Spleen (tissue), 11 donors: Measurements from ENCODE around the gene ZNF777. TPM values are rescaled to one million over a fixed set of nuclear protein-coding genes. Genes with fewer than 3 reads are reported as not detected.

Experiments
- DNase-seq: peaks from one replicate; pipeline ENCODE4 v3.0.0-alpha.2; 2020
- H3K27ac ChIP-seq, 8 donors: fragments of 200-600 bp; sonication (generic) in 7 of 8; 1 replicate in 4 of 8; 2 replicates in 4 of 8; pipeline versions ENCODE4 v1.5.0 to v1.8.0; 2016 to 2021; ENCODE audit warnings: inconsistent platforms in 4 of 8, mild to moderate bottlenecking in 4 of 8, moderate library complexity in 1 of 8
- H3K27me3 ChIP-seq, 7 donors: fragments of 200-600 bp; sonication (generic) in 6 of 7; replicated peaks in 1 of 7; 1 replicate in 4 of 7; 2 replicates in 3 of 7; pipeline versions ENCODE4 v1.5.0 to v1.8.0; 2016 to 2021; ENCODE audit warnings: inconsistent platforms in 3 of 7, mild to moderate bottlenecking in 1 of 7
- H3K36me3 ChIP-seq, 6 donors: fragments of 200-600 bp; sonication (generic) in 5 of 6; 1 replicate in 4 of 6; 2 replicates in 2 of 6; pipeline versions ENCODE4 v1.5.0 to v1.8.0; 2016 to 2021; ENCODE audit warnings: inconsistent platforms in 2 of 6
- H3K4me1 ChIP-seq, 6 donors: fragments of 200-600 bp; sonication (generic) in 5 of 6; 1 replicate in 3 of 6; 2 replicates in 3 of 6; pipeline versions ENCODE4 v1.5.0 to v1.8.0; 2016 to 2021; ENCODE audit warnings: inconsistent platforms in 3 of 6
- H3K4me3 ChIP-seq, 8 donors: fragments of 200-600 bp; sonication (generic) in 7 of 8; 1 replicate in 4 of 8; 2 replicates in 4 of 8; pipeline versions ENCODE4 v1.5.0 to v1.8.0; 2016 to 2021; ENCODE audit warnings: inconsistent platforms in 4 of 8, mild to moderate bottlenecking in 4 of 8, moderate library complexity in 2 of 8
- H3K9me3 ChIP-seq, 8 donors: fragments of 200-600 bp; sonication (generic) in 7 of 8; 1 replicate in 4 of 8; 2 replicates in 4 of 8; pipeline versions ENCODE4 v1.5.0 to v1.8.0; 2016 to 2021; ENCODE audit warnings: inconsistent platforms in 4 of 8
- CTCF ChIP-seq, 11 experiments: fragments of 200-600 bp in 7 of 11; fragments of 450-650 bp in 4 of 11; sonication (generic) in 4 of 11; IDR thresholded peaks in 8 of 11; conservative IDR thresholded peaks in 3 of 11; 1 replicate in 7 of 11; 2 replicates in 4 of 11; pipeline versions ENCODE4 v1.4.0 to v1.8.0; 2016 to 2021; ENCODE audit warnings: antibody characterized with exemption in 11 of 11, inconsistent platforms in 4 of 11, mild to moderate bottlenecking in 1 of 11
- POLR2A ChIP-seq, 3 donors: fragments of 450-650 bp; IDR thresholded peaks; one replicate each; pipeline ENCODE4 v1.5.1; 2017; ENCODE audit warnings: antibody characterized with exemption in 3 of 3, mild to moderate bottlenecking in 1 of 3
- POLR2AphosphoS5 ChIP-seq, 3 donors: sonication (generic); formaldehyde crosslinking; IDR thresholded peaks; one replicate each; pipeline ENCODE4 v1.5.1; 2017; ENCODE audit warnings: antibody characterized with exemption in 3 of 3
- WGBS, 5 donors: extraction: QIAGEN DNeasy Blood & Tissue Kit in 3 of 5; methylation state at CpG; one replicate each; pipeline versions ENCODE4 v1.1.5 to v1.1.7; 2013 to 2018; 5-methylcytosine and 5-hydroxymethylcytosine counted together
- intact Hi-C: fragments of 100-400 bp; cut with DNase I; formaldehyde crosslinking; loops from one replicate; pipeline ENCODE4 v1.15.0; 2023; ENCODE audit warnings: low total_unique reads
- polyA plus RNA-seq, 3 donors: library from polyadenylated mRNA; stranded (reverse); fragments of 200-250 nt; gene quantifications; one replicate each; pipeline ENCODE4 v1.2.1, GENCODE V29; 2013
- total RNA-seq, 7 donors: library from RNA; depleted of rRNA in 3 of 7; stranded (reverse); fragments of >200 nt in 3 of 7; fragmentation: NEBNext Ultra II Directional in 4 of 7; extraction: Animal tissue kit (Norgen Biotek cat#: 25700) in 4 of 7; gene quantifications; one replicate each; pipeline versions ENCODE4 v1.1.0 to v1.2.1, GENCODE V29; 2016 to 2021
- donor health status: healthy with polysubstance abuse.
- donor health status: DM: no; HTN: no; CAD: no; lungs with moderate emphysema.
- donor health status: DM: no; HTN: no; CAD: no.
- donor health status: Bipolar disorder and iron deficiency.
- donor health status: healthy.
- donor health status: DM: no; HTN: no; CAD: no.
- donor health status: DM: yes; HTN: yes; CAD: no.

Gene ZNF777
- total and polyA plus RNA-seq, 10 donors: 3.4 to 12.6 (median 10.1) TPM

DNA sequence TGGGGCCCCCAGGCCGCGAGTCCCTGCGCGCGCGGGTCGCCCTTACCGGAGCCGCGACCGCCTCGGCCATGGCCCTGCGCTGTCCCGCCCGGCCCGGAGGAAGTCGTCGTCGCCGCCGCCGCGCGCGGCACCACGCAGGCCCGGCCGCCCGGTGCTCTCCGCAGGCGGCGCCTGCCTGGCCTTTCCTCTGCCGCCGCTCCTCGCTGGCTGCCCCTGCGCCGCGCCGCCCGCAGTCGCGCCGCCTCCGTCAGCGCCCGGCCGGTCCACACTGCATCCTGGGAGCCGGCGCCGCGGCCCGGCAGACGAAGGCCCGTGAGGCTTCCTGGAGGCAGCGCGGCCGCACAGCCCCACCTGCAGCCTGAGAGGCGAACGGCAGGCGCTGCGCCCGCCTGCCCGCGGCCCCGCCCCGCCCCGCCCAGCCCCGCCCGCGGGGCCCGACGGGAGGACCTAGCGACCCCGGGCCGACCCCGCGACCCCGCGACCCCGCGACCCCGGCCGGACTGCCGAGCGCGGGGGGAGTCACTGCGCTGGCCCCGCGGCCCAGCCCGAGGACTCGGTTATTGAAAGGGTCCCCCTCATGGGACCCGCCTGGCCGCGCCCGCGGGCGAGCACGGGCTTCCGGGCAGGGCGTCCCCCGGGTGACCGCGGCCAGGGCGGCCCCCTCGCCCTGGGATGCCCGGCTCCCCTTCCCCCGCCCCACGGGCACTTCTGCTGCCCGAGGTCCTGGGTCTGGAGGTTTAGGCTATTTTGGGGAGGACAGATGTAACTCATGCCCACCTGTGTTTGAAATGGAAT is 36.8 kb upstream of the ZNF777 start, which contains the start of gene ZNF746:
ZNF746 (minus strand) TSS at position 343 of the 795 bp plus-strand sequence; CDS start at position 70, 273 bp downstream.
- 0 to 1% (median 0%) methylated on average over 58 to 109 of the region's 109 CpGs; no CpG with 5 or more reads in 1 of the 5 donors for WGBS, 5 donors
- Histone ChIP-seq H3K4me3 (peak within 1 kb of the TSS; percentile 54 to 84 (median 66)), H3K4me1 (peaks cover 8 to 52% (median 32%) of the 10 kb centered on the region in 6 donors), H3K9me3 (no peaks in the 10 kb centered on the region), H3K36me3 (peaks cover 2 to 20% (median 16%) of the 10 kb centered on the region in 6 donors), H3K27me3 (no peaks in the 10 kb centered on the region), H3K27ac (peak within 1 kb of the TSS; percentile 78 to 95 (median 88))
- DNase-seq: peak; percentile 98
- peak in 7 of 11 experiments; percentile 10 to 86 (median 71) for TF ChIP-seq CTCF (IDR thresholded peaks at IDR 0.05 in 8 of 11, conservative IDR thresholded peaks at IDR 0.05 in 3 of 11)
- TF ChIP-seq POLR2A (IDR thresholded peaks at IDR 0.05): peak in 1 of 3 donors; percentile 33
- peak; percentile 68 to 84 (median 81) for TF ChIP-seq POLR2AphosphoS5 (IDR thresholded peaks at IDR 0.05)
- intact Hi-C loops: no loop called here

DNA sequence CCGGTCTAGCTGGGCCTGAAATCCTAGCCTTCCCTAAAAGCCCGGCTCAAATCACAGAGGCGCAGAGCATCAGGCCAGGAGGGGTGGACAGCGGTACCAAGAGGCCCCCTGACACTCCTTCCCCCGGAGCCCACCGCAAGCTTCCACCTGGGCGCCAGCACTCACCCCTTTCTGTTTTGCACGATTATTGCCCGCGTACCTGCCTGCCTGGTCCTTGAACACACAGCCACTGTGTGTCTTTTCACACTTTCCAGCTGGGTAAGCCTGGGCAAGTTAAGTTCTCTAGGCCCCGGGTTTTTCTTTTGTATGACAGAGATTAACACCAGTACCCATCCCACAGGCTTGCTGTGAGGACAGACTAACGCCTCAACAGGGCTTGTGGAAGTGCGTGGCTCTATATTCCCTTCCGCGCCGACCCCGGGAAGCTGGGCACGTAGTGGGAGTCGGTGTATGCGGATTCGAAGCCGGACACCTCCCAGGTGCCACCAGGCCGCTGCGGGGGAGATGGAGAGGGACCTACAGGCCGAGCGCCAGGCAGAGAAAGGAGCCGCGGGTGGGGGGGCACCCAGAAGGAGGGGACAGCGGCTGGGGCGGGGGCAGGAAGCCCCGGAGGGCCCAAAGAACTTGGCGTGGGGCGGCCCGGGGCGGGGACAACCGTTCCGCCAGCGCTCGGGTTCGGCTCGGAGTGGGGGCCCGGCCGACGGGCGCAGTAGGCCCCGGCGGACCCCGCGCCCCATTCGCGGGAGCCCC is 36.0 kb upstream of the ZNF777 start:
- peaks cover 8 to 52% (median 32%) of the 10 kb centered on the region in 6 donors for H3K4me1 ChIP-seq
- no peaks in the 10 kb centered on the region for H3K27me3 ChIP-seq
- DNase-seq: peak; percentile 94
- no peaks in the 10 kb centered on the region for H3K9me3 ChIP-seq
- 6 to 12% (median 9%) methylated on average over 29 to 51 of the region's 51 CpGs for WGBS, 5 donors
- peaks cover 2 to 28% (median 24%) of the 10 kb centered on the region in 6 donors for H3K36me3 ChIP-seq
- H3K4me3 ChIP-seq: peak overlapping the region; percentile 44 to 84 (median 66)
- H3K27ac ChIP-seq: peak overlapping the region; percentile 78 to 95 (median 88)
- TF ChIP-seq CTCF (IDR thresholded peaks at IDR 0.05 in 8 of 11, conservative IDR thresholded peaks at IDR 0.05 in 3 of 11): no peak
- peak in 1 of 3 donors; percentile 46 for TF ChIP-seq POLR2AphosphoS5 (IDR thresholded peaks at IDR 0.05)
- TF ChIP-seq POLR2A (IDR thresholded peaks at IDR 0.05): no peak
- intact Hi-C loops: no loop called here

DNA sequence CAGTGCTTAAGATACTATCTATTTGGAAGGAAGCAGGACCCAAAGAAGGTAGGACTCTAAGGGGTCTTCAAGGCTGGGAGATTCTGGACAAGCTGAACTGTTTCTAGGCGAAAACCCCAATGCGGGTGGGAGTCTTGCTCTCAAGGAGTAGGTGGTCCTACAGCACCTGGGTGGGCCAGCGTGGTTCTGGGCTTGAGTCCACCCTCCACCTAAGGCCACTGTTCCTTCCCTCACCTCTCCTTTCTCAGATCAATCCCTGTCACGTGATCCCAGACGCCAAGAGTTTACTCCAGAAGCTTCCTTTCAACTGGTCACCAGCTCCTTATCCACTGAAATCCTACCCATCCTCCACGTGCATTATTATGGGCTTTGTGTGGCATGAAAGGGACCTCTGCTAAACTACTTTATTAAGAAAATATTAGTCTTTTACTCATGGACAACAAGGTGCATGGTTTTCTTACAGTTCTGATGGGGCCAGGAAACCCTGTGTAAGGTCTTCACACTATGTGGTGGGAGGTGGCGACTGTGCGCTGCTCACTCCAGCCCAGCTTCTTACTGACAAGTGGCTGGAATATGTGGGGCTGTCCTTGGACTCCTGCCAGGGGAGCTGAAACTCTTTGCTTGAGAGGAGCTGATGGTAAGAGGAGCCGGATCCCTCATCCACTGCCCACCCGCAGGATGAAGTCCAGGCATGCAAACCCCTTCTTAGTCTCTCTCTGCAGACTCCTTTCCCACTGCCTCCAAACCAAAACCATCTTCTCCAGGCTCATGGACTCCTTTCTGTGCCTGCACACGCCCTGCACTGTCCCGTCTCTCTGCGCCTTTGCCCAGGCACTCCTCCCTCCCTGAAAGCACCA is 35.2 kb upstream of the ZNF777 start:
- no peak for DNase-seq
- H3K4me3 ChIP-seq: peak overlapping the region in 7 of 8 donors; percentile 56 to 84 (median 68)
- H3K27me3 ChIP-seq: no peaks in the 10 kb centered on the region
- H3K9me3 ChIP-seq: no peaks in the 10 kb centered on the region
- intact Hi-C loops: no loop called here
- peak overlapping the region; percentile 36 to 95 (median 88) for H3K27ac ChIP-seq
- 53 to 68% (median 59%) methylated on average over 10 to 13 of the region's 13 CpGs for WGBS, 5 donors
- H3K36me3 ChIP-seq: peaks cover 2 to 36% (median 32%) of the 10 kb centered on the region in 6 donors
- peaks cover 8 to 52% (median 32%) of the 10 kb centered on the region in 6 donors for H3K4me1 ChIP-seq
- peak in 1 of 3 donors; percentile 30 for TF ChIP-seq POLR2AphosphoS5 (IDR thresholded peaks at IDR 0.05)
- no peak for TF ChIP-seq POLR2A (IDR thresholded peaks at IDR 0.05)
- TF ChIP-seq CTCF (IDR thresholded peaks at IDR 0.05 in 8 of 11, conservative IDR thresholded peaks at IDR 0.05 in 3 of 11): no peak
